Amygdala (tissue), 56 donors: ENCODE data around the gene PCYT1A.
"Not testable (repeated sequence)": the region's sequence is repeated elsewhere in the genome, so short reads cannot be mapped to it uniquely, and the experiment has no call there.

Source experiments
- DNase-seq, 56 donors: peaks; one replicate each; lab custom pipeline; 2025; lab: John Stamatoyannopoulos, UW

PCYT1A gene

DNA sequence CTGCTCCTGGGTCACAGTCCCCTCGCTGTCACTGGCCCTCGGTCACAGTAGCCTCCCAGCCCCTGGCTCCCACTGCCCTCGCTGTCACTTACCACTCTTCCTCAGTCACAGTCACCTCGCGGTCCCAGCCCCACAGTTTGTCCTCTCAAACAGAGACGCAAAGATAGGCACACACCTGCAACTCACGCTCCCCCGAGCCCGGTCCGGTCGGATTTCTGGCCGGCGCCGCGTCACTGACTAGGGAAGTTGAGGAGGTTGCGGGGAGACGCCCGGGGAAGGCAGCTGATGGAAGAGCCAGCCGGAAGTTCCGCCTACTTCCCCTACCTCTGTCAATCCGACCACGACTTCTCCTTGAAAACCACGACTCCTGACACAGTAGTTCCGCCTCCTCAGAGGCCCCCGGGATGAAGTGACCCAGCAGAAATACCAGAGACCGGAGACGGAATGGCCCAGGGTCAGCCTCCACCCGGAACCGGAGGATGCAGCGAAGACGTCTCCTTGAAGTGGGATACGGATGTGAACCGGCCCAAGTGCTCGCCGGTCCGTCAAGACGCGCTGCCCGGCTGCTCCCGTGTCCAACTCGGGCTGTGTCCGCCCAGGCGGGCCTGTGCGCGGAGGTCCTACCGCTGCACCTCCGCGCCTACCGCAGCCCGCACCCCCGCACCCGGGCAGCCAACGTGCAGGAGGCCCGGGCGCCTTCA is at the start of gene PCYT1A:
Gene PCYT1A (minus strand): TSS at position 287 of the 701 bp plus-strand sequence. CDS start 17,195 bp downstream, outside the sequence.
- DNase-seq, result peak; percentile 45 to 94 (median 84)

DNA sequence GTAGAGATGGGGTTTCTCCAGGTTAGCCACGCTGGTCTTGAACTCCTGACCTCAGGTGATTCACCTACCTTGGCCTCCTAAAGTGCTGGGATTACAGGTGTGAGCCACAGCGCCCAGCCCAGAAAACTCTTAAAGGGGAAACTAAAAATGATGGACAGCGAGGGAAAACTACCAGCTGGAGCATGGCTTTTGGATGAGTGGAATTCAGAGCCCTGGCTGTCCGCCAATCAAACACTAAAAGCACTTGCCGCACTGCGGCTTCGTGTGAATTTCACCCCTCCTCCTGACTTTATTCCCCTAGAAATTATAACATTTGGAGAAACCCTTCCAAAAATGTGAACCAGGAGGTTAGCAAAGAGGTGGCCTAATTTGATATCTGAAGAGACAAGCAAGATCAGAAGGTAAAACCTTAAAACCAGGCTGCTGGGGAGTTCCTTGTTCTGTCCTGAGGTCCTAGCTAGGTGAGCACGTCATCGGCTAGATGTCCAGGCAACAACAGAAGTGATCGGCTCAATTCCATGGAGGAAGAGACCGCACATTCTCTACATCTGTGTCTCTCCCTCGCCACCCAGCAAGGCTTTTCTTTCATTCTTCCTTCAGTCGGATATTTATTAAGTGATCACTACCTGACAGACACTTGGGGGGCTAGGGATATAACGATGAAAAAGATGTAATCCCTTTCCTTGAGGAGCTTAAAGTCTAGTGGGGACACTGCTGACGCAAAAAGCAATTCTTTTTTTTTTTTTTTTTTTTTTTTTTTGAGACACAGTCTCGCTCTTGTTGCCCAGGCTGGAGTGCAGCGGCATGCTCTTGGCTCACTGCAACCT is 49.0 kb upstream of the PCYT1A start:
- DNase-seq, result no peak

DNA sequence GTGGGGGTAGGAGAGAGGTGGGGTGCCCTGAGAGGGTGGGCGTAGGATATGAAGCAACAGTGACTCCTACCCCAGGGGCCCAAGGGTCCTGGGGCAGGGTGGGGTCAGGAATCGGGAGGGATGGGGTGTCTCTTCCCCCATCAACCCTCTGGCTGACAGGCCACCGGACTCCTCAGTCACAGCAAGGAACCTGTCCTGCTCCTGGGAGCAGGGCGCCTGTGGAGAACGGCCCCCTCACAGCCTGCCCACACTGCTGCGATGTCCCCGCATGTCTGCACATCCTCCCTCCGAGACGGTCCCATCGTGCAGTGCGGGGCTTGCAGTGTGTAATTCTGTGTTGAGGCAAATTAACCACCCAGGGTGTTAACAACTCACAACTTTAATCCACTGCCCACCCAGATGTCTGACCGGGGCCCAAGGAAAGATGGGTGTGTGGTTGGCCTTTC is 48.0 kb upstream of the PCYT1A start:
- no peak for DNase-seq

DNA sequence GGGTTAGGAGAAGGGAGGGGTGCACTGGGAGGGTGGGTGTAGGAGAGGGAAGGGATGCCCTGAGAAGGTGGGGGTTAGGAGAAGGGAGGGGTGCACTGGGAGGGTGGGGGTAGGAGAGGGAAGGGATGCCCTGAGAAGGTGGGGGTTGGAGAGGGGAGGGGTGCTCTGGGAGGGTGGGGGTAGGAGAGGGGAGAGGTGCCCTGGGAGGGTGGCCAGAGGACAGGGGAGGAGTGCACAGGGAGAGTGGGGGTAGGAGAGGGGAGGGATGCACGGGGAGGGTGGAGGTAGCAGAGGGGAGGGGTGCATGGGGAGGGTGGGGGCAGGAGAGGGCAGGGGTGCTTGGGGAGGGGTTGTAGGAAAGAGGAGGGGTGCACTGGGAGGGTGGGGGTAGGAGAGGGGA is 47.5 kb upstream of the PCYT1A start:
- no peak for DNase-seq

DNA sequence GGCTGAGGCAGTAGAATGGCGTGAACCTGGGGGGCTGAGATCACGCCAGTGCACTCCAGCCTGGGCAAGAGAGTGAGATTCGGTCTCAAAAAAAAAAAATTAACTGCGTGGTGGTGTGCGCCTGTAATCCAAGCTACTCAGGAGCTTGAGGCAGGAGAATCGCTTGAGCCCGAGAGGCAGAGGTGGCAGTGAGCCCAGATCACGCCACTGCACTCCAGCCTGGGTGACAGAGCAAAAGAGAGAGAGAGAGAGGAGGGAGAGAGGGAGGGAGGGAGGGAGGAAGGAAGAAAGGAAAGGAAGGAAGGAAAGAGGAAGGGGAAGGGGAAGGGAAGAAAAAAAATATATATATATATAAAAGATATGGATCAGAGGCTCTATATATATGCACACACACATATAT is 44.6 kb upstream of the PCYT1A start:
- DNase-seq, result no peak

DNA sequence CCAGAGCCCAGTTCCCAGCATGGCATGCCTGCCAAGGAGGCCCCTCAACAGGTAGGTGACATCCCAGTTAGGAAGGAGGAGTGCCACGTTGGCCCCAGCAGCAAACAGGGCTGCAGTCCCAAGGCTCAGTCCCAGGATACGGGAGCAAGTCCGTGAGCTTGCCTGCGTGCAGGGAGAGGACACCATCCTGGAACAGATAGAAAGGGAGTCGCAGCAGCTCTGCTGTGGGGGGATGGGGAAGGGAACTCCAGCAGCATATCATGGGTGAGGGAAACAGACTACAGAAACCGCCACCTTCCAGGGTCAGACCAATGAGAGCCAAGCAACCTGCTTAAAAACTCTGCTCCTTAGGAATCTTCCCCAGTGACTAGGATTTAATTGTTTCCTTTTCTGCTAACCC is 39.9 kb upstream of the PCYT1A start:
- no peak for DNase-seq

DNA sequence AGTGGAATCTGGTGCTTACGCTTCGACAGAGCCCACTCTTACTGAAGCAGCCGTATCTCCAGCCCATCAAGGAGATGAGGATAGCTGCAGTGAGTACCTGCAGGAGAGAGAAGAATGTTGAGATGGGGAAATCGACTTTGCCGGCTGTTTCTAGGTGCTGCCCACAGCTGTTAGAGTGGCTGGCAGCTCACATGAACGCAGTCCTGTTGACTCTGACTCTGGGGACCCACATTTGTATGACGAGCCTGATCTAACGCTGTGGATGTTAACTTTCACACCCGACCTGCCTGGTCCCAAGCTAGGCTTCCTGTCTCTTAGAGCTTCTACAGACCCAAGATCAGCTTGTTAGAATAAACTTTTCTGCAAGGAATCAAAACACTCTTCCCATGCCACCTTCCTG is 39.4 kb upstream of the PCYT1A start:
- DNase-seq, result no peak

DNA sequence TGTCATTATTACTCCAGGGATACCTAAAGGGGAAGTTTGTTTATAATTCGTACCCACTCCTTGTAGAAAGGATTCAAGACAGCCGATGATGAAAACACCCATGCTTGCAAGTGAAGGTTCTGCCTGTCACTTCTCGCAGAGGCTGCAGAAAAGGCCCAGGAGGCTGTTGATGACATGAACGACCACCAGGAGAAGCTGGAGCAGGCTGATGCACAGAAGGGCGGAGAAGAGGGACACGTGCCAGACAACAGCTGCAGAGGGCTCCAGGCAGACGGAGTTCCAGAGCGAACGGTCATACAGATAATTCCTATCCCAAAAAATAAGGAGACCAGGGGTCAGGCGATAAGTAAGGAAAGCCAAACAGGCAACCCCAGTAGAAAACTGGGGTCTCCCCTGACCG is 36.2 kb upstream of the PCYT1A start:
- no peak for DNase-seq

DNA sequence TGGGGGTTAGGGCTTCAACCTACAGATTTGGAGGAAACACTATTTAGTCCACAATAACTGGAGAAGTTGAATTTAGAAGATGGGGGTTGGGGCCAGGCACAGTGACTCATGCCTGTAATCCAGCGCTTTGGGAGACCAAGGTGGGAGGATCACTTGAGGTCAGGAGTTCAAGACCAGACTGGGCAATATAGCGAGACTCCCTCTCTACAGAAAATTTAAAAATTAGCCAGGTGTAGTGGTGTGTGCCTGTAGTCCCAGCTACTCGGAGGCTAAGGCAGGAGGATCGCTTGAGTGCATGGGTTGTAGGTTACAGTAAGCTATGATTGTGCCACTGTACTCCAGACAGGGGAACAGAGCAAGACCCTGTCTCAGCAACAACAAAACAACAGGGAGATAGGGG is 35.5 kb upstream of the PCYT1A start:
- DNase-seq, result no peak

DNA sequence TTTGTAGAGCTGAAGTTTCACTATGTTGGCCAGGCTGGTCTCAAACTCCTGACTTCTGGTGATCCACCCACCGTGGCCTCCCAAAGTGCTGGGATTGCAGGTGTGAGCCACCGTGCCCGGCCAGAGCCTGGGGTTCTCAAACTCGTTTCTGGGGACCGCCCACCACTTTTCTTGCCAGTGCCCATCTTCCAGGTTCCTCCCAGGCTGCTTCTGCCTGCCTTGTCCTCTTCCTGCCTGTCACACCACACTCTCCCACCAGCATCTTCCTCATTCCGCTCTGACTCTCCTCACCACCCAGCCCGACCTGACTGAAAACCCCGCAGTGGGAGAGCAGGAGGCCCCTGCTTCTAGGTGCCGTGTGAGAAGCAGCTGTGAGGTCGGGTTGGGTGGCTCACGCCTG is 33.6 kb upstream of the PCYT1A start:
- peak in 2 of 56 donors; percentile 2 to 4 for DNase-seq

DNA sequence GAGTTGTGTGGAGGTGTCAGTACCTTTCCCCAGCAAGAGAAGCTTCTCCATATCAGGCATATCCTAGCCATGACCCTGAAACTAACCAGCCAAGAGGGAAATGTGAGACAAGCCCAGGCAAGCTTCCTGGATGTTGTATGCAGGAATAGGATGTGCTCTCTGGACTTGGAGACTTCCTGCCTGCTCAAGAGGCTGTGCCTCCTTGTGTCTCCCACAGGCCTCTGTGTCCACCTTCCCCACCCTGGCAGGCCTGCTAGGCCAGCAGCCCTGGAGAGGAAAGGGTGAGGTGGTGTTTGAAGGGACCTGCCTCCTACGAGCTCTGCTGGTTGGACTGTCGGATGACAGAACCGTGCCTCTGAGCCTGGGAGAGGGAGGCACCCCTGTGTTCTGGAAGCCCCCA is 32.6 kb upstream of the PCYT1A start:
- DNase-seq, result no peak

DNA sequence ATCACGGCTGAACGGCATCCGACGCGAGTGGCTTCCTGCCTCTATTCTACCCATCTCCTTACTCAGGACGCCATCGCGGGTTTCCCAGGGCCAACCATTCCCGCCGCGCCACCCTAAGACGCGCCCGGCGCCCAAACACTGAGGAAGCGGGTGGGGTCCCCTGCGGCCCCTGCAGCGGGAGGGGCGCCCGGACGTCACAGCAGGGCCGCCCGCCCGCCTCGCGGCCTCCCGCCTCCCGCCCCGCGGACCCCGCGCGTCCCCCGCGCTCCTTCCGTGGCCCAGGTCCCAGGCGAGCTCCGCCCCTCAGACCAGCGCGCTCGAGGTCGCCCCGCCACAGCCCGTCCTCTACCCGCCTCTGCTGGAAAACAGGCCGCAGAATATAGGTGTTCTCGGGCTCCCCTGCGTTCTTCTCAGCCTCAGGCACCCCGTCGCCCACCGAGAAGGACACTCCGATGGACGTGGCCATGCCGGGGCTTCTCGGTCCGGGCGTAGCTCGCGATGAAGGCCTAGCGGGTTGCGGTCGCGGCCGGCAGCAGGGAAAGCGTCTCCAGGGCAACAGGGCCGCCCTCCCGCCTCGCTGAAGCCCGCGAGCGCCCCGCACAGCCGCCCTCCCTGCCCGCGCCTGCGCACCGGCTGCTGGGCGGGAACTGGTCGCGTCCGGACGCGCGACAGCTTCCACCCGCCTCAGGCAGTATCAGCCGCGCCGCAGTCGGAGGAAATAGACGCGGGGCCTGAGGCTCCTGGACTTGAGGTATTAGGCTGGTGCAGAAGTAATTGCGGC is 30.4 kb upstream of the PCYT1A start, which contains the start of gene DYNLT2B:
Gene DYNLT2B (minus strand): TSS at position 554 of the 781 bp plus-strand sequence. CDS start 88 bp downstream, at position 466.
- DNase-seq, result peak; percentile 50 to 90 (median 78)

DNA sequence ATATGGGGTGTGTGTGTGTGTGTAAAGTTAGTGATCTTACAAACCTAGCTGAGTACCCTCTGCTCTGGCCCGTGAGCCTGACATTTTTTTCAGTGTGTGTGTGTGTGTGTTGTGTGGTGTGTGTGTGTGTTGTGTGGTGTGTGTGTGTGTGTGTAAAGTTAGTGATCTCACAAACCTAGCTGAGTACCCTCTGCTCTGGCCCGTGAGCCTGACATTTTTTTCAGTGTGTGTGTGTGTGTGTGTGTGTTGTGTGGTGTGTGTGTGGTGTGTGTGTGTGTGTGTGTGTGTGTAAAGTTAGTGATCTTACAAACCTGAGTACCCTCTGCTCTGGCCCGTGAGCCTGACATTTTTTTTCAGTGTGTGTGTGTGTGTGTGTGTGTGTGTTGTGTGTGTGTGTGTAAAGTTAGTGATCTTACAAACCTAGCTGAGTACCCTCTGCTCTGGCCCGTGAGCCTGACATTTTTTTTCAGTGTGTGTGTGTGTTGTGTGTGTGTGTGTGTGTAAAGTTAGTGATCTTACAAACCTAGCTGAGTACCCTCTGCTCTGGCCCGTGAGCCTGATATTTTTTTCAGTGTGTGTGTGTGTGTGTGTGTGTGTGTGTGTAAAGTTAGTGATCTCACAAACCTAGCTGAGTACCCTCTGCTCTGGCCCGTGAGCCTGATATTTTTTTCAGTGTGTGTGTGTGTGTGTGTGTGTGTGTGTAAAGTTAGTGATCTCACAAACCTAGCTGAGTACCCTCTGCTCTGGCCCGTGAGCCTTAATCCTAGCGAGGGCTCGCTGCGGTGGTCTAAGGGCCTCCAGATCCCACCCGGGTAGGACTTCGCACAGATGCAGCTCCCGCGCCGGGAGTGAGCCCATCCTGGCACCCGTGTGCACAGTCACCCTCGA is 29.5 kb upstream of the PCYT1A start:
- not testable (repeated sequence) for DNase-seq

DNA sequence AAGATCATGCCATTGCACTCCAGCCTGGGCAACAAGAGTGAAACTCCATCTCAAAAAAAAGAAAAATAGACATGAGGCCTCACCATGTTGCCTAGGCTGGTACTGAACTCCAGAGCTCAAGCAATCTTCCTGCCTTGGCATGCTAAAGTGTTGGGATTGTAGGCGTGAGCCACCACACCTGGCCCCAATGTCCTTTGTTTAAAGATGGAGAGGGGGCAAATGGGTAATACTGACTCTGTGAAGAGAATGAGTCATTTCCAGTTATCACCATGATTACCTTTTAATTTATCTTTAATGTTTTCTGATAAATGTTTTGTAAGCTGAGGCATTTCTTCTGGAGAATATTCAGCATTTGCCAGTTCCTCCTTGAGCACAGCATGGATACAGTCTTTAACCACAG is 28.3 kb upstream of the PCYT1A start:
- DNase-seq, result no peak

DNA sequence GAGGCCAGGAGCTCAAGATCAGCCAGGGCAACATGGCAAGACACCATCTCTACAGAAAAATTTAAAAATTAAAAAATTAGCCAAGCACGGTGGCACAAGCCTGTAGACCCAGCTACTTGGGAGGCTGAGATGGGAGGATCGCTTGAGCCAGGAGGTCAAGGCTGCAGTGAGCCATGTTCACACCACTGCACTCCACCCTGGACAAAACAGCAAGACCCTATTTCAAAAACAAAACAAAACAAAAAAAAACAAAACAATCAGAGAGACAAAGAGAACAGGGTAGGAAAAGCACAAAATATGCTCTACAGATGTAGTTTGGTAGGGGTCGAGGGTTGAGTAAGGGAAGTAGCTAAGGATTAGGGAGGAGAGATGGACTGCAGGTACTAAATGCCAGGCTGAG is 27.1 kb upstream of the PCYT1A start:
- no peak for DNase-seq

DNA sequence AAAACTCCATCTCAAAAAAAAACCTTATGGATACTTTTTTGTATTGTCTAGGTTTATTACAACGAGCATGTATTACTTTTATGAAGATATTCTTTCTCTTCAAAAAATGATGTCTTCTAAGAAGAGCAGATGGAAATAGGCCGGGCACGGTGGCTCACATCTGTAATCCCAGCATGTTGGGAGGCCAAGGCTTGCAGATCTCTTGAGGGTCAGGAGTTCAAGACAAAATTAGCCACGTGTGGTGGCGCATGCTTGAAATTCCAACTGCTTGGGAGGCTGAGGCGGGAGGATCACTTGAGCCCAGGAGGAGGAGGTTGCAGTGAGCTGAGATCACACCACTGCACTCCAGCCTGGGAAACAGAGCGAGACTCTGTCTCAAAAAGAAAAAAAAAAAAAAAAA is 26.6 kb upstream of the PCYT1A start:
- DNase-seq, result not testable (repeated sequence)

DNA sequence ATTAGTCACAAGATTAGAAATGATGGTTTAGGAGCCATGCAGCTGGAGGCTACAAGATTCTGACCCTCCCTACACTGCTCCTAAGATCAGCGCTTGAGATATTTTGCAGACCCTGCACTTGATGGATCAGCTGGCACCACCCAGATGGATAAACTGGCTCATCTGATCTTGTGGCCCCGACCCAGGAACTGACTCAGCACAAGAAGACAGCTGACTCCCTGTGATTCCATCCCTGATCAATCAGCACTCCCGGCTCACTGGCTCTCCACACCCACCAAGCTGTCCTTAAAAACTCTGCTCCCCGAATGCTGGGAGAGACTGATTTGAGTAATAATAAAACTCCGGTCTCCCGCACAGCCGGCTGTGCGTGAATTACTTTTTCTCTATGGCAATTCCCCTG is 15.4 kb upstream of the PCYT1A start:
- not testable (repeated sequence) for DNase-seq

DNA sequence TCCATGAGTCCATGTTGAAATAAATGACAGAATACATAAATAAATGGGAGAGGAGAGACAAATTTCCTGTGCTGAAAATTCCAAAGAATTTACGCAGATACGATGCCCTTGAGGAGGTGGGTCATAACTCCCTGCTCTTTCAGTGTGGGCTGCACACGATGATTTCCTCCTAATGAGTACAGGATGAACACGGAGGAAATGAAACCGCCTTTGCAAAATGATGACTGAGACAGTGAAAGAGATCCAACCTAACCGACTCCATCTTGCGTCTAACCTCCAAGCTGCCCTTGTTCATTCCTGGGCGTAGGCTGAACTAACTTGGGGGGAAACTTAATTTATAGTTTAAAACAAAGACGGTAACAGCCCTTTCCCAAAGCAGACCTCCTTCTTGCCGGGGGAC is 15.0 kb upstream of the PCYT1A start:
- DNase-seq, result not testable (repeated sequence)

DNA sequence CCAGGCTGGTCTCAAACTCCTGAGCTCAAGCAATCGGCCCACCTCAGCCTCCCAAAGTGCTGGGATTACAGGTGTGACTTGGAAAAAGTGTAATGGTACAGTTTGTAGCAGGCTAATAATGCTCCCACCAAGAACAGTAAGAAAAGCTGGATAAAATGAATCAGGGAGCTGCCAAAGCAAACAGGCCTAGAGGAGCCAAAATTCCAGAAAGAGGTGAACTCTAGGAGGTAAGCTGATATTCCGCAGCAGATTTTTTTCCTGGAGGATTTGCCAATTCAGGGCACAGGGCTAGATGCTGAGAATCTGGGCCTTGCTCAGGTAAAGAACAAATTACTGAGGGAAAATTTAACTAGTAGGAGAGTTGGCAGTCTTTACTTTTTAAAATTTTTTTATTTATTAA is 11.0 kb upstream of the PCYT1A start:
- DNase-seq, result no peak
